ENCODE measurements around the gene HLTF. TPM values are rescaled to one million over a fixed set of nuclear protein-coding genes. Genes with fewer than 3 reads are reported as not detected.

The HLTF gene, protein sequence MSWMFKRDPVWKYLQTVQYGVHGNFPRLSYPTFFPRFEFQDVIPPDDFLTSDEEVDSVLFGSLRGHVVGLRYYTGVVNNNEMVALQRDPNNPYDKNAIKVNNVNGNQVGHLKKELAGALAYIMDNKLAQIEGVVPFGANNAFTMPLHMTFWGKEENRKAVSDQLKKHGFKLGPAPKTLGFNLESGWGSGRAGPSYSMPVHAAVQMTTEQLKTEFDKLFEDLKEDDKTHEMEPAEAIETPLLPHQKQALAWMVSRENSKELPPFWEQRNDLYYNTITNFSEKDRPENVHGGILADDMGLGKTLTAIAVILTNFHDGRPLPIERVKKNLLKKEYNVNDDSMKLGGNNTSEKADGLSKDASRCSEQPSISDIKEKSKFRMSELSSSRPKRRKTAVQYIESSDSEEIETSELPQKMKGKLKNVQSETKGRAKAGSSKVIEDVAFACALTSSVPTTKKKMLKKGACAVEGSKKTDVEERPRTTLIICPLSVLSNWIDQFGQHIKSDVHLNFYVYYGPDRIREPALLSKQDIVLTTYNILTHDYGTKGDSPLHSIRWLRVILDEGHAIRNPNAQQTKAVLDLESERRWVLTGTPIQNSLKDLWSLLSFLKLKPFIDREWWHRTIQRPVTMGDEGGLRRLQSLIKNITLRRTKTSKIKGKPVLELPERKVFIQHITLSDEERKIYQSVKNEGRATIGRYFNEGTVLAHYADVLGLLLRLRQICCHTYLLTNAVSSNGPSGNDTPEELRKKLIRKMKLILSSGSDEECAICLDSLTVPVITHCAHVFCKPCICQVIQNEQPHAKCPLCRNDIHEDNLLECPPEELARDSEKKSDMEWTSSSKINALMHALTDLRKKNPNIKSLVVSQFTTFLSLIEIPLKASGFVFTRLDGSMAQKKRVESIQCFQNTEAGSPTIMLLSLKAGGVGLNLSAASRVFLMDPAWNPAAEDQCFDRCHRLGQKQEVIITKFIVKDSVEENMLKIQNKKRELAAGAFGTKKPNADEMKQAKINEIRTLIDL
- total RNA-seq (2014; rRNA removed; shearing (Covaris generic)) (20.6 and 25.0 TPM in 2 replicates), polyA plus RNA-seq (2016; fragmentation: Nextera tagmentation; extraction: Ambion mirVana) (28.6 and 33.6 TPM in 2 replicates)

DNA sequence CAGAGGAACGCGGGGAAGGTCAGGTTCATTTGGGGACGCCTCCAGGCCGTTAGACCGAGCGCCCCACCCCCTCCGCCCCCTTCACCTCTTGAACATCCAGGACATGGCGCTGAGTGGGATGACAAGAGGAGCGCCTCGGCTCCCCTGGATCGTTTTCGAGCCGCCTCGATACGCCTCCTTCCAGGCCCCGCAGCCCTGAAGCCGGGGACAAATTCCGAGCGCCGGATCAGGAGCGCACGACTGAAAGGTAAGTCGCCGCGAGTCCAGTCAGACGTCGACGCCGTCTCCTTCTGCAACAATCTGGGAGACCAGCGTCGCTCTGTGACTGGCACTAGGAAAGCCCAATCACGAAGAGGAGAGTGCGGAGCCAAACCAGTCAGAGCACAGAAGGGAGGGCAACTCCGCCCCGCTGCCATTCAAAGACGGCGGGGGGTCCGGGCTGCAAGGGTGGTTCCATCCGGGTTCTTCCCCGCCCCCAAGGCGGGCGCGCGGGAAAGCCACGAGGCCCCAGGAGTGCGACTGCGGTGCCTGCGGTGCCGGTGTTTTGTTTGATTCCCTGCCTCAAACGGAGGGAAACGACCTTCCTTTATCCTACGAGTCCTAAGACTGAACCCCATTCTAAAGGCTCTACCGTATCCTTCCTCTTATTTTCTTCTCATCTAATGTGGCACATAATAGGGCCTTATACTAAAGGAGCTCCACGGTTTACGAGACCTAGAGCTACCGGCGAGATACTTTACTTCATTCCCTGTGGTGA is at the start of gene HLTF:
TSS of gene HLTF (minus strand) at position 302 of the 757 bp plus-strand sequence. CDS start at position 105, 197 bp downstream.
- H3K79me2 ChIP-seq (ENCODE audit: insufficient read depth), result peaks cover 41% of the 10 kb centered on the region
- in situ Hi-C loops (cut with MboI), result no loop called here
- H3K27ac ChIP-seq, result no peak within 1 kb of the TSS
- peak within 1 kb of the TSS; percentile 93 for H3K4me3 ChIP-seq
- no peaks in the 10 kb centered on the region for H3F3A ChIP-seq (ENCODE audit: insufficient read depth)
- peak within 1 kb of the TSS; percentile 77 for H3K9ac ChIP-seq
- no peaks in the 10 kb centered on the region for H3K27me3 ChIP-seq (replicated peaks; ENCODE audit: insufficient read depth)
- no peaks in the 10 kb centered on the region for H4K20me1 ChIP-seq (ENCODE audit: insufficient read depth)
- peak; percentile 95 for DNase-seq
- peak within 1 kb of the TSS; percentile 96 for H2AFZ ChIP-seq
- 11 to 12% methylated on average over 55 to 57 of the region's 57 CpGs for WGBS, 2 experiments (ENCODE audit: low coverage in 1 of 2, low lambda C conversion rate in 2 of 2, missing lambda C conversion rate in 2 of 2)
- H3K4me2 ChIP-seq (ENCODE audit: unreplicated experiment), result peak within 1 kb of the TSS; percentile 82
- no peaks in the 10 kb centered on the region for H3K9me3 ChIP-seq (ENCODE audit: low read depth)
- no peaks in the 10 kb centered on the region; the same call in 1 of the 2 replicates for H3K36me3 ChIP-seq (ENCODE audit: low read depth)
- H3K9me2 ChIP-seq (ENCODE audit: insufficient read depth), result no peaks in the 10 kb centered on the region
- TF ChIP-seq EZH2phosphoT487 (IDR thresholded peaks at IDR 0.05; ENCODE audit: insufficient read depth, low read depth) (no peak), EZH2 (IDR thresholded peaks at IDR 0.05; ENCODE audit: insufficient read depth, poor library complexity, severe bottlenecking) (no peak)
- H3K4me1 ChIP-seq (ENCODE audit: insufficient read depth), result no peaks in the 10 kb centered on the region

DNA sequence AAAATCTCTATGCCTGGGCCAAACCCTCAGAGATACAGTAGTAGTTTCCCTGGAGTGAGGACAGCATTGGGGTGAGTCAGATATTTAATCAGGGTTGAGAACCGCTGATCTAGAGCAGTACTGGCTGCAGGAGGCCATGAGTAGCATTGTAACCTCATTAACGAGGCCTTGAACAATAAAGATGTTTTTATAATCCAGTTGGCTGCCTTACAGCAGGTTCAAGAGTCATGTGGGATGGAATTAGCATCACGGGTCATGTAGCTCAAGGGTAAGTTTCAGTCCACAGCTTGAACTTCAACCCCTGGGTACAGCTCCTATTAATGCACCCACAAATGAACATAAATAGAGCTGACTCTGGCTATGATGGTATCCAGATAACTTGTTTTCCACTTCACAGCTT is 48.2 kb upstream of the HLTF start:
- peak; percentile 13 for DNase-seq
- Histone ChIP-seq H3K9ac (no peak overlapping the region), H4K20me1 (ENCODE audit: insufficient read depth) (no peaks in the 10 kb centered on the region), H3K27me3 (replicated peaks; ENCODE audit: insufficient read depth) (no peaks in the 10 kb centered on the region), H3K4me2 (ENCODE audit: unreplicated experiment) (no peak overlapping the region), H2AFZ (no peak overlapping the region), H3K79me2 (ENCODE audit: insufficient read depth) (peaks cover 87% of the 10 kb centered on the region), H3K9me3 (ENCODE audit: low read depth) (no peaks in the 10 kb centered on the region), H3K36me3 (ENCODE audit: low read depth) (no peaks in the 10 kb centered on the region), H3K27ac (no peak overlapping the region), H3K4me3 (no peak overlapping the region), H3F3A (ENCODE audit: insufficient read depth) (peaks cover 20% of the 10 kb centered on the region), H3K9me2 (ENCODE audit: insufficient read depth) (no peaks in the 10 kb centered on the region), H3K4me1 (ENCODE audit: insufficient read depth) (peaks cover 19% of the 10 kb centered on the region)
- in situ Hi-C loops (cut with MboI), result no loop called here
- TF ChIP-seq EZH2phosphoT487 (IDR thresholded peaks at IDR 0.05; ENCODE audit: insufficient read depth, low read depth) (no peak), EZH2 (IDR thresholded peaks at IDR 0.05; ENCODE audit: insufficient read depth, poor library complexity, severe bottlenecking) (no peak)
- WGBS, 2 experiments (ENCODE audit: low coverage in 1 of 2, low lambda C conversion rate in 2 of 2, missing lambda C conversion rate in 2 of 2), result 89 to 91% methylated on average over 3 of the region's 3 CpGs

DNA sequence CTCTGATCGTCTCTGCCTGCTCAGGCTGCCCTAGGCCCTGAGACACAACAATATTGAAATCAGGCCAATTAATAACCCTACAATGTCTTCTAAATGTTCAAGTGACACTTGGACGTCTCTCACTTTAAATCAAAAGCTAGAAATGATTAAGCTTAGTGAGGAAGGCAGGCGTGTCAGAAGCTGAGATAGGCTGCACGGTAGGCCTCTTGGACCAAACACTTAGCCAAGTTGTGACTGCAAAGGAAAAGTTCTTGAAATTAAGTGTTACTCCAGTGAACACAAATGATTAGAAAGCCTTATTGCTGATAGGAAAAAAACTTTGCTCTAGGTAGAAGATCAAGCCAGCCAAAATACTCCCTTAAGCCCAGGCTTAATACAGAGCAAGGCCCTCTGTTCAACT is 45.3 kb upstream of the HLTF start:
- Histone ChIP-seq H3K9me2 (ENCODE audit: insufficient read depth) (no peaks in the 10 kb centered on the region), H3K9ac (peak overlapping the region; percentile 12; the same call in 1 of the 2 replicates), H2AFZ (peak overlapping the region; percentile 44), H3K4me2 (ENCODE audit: unreplicated experiment) (peak overlapping the region; percentile 90), H3K27me3 (replicated peaks; ENCODE audit: insufficient read depth) (no peaks in the 10 kb centered on the region), H3K36me3 (ENCODE audit: low read depth) (no peaks in the 10 kb centered on the region), H3K79me2 (ENCODE audit: insufficient read depth) (peaks cover 67% of the 10 kb centered on the region), H3K4me1 (ENCODE audit: insufficient read depth) (peaks cover 23% of the 10 kb centered on the region), H3F3A (ENCODE audit: insufficient read depth) (peaks cover 20% of the 10 kb centered on the region), H3K9me3 (ENCODE audit: low read depth) (no peaks in the 10 kb centered on the region), H3K27ac (peak overlapping the region; percentile 13; the same call in 1 of the 2 replicates), H3K4me3 (peak overlapping the region; percentile 90), H4K20me1 (ENCODE audit: insufficient read depth) (no peaks in the 10 kb centered on the region)
- peak; percentile 13 for DNase-seq
- 35 to 40% methylated on average over 4 of the region's 4 CpGs for WGBS, 2 experiments (ENCODE audit: low coverage in 1 of 2, low lambda C conversion rate in 2 of 2, missing lambda C conversion rate in 2 of 2)
- in situ Hi-C loops (cut with MboI), result no loop called here
- TF ChIP-seq EZH2phosphoT487 (IDR thresholded peaks at IDR 0.05; ENCODE audit: insufficient read depth, low read depth) (no peak), EZH2 (IDR thresholded peaks at IDR 0.05; ENCODE audit: insufficient read depth, poor library complexity, severe bottlenecking) (no peak)
